Measurements from ENCODE around the gene PCYT1A.
"Not testable (repeated sequence)": the region's sequence is repeated elsewhere in the genome, so short reads cannot be mapped to it uniquely, and the experiment has no call there.

Gene PCYT1A

DNA sequence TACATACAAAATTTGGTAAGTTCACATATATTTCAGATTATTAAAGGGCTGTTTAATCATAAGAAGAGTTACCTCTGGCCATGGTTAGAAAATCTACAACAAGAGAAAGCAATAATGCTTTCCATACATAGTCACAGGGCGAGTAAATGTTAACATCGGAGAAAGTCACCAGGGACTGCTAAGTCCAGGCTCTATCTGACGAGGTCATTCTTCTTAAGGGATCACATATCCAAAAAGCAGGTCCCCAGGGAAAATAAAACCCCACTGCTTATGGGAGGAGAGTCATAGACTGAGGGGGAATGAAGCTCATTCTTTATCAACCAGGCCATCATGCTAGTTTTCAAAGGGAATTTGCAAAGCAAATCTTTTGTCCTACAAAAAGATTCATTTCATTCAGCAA is 3.1 kb downstream of the PCYT1A start:
- no peak for DNase-seq

DNA sequence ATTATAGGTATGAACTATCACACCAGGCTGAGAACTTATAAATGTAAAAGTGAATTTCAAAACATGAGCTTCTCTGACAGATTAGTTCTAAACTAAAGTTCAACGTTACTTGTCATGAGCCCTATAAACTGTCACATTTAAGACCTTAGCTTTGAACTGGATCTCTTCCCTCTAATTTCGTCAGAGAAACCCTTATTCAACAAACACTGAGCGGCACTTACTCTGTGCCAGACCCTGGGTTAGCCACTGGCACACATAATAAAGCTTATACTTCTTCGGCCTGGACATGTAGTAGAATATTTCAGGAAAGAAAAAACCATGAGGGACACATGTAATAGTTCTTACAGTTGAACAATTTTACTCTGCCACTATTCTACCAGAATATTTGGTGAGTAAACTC is 5.6 kb downstream of the PCYT1A start:
- DNase-seq: no peak

DNA sequence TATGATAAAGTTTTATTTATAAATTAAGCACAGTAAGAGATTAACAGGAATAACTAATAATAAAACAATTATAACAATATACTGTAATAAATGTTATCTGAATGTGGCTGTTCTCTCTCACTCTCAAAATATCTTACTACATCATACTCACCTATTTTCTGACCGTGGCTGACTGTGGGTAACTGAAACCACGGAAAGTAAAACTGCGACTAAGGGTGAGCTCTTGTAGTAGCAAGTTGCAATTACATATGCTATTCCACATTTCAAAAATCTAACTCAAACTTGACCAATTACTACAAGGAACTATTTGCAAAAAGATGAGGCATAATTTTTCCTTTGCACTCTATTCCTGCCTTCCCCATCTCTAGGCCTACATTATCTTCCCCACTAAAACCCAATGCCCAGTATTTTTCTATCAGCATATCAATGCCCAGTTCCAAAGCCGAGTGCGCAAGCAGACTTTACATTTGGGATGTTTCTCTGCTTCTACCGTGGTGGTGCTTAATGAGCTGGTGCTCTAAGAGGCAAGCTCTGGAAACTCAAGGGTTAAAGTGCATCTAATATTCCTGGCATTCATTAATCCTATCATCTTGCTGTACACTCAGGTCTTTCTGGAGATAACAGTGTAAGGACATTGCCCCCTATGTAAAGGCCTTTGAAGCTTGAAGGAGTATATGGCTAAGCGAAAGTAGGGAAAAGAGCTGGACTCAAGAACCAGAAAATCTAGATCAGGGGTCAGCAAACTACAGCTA is 6.7 kb downstream of the PCYT1A start:
- no peak for DNase-seq

DNA sequence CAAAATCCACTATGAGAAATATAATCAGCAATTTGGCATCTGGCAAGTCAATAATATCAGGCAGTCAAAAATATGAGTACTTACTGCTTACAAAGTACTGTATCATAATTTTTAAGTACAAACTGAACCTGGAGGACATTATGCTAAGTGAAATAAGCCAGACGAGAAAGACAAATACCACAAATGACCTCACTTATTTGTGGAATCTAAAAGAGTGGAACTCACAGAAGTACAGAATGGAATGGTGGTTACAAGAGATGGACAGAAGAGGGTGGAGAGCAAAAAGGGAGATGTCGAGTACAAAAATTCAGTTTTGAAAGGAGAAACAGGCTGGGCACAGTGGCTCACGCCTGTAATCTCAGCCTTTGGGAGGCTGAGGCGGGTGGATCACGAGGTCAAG is 12.4 kb downstream of the PCYT1A start:
- DNase-seq: no peak

DNA sequence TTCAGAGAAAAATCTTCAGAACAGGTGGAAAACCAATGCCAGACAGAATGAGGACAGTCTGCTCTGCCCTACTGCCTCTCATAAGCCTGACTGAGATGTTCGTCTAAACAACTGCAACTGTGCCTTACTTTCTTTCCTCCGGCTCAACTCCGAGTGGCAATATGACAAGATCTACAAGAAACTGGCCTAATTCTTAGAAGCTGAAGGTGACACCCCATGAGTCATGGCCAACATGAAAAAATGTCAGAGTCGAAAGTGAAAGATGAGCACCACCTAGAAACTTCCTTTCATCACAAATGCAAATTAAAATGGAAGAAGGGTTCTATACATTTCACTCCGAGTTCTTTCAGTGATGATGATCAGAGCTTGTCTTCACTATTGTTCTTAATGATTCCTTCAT is 12.9 kb downstream of the PCYT1A start:
- DNase-seq: peak; percentile 51 to 80

- peak in 1 of 2 donors; percentile 11 for DNase-seq
Observed at GRCh38 chr3:196273655-196274054, 13.9 kb downstream of the PCYT1A start.

- no peak for DNase-seq
Observed at GRCh38 chr3:196272826-196273225, 14.7 kb downstream of the PCYT1A start.

GRCh38 chr3:196270499-196270898 is 17.0 kb downstream of the PCYT1A start:
- DNase-seq: no peak

DNA sequence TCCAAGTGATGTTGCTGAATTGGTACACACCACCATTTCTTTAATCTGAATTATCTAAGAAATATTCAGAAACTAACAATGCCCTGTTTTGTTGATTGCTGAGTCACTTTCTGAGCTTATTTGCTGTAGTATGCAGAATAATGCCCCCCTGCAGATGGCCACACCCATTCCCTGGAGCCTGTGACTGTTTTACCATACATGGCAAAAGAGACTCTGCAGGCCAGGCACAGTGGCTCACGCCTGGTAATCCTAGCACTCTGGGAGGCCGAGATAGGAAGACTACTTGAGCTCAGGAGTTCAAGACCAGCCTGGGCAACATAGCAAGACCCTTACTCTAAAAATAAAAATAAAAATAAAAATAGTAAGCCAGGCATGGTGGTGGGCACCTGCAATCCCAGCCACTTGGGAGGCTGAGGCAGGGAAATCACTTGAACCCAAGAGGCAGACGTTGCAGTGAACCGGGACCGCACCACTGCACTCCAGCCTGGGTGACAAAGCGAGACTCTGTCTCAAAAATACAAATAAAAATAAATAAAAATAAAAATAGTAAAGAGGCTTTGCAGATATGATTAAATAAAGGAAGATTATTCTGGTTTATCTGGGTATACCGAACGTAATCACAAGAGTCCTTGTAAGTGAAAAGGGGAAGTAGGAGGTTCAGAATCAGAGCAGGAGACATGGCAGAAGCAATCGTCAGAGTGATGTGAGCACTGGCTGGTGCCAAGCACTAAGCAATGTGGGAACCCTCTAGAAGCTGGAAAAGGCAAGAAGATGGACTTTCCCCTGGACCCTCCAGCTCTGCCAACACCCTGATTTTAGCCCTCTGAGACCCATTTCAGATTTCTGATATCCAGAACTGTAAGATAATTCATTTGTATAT is 19.0 kb downstream of the PCYT1A start:
- DNase-seq: no peak

DNA sequence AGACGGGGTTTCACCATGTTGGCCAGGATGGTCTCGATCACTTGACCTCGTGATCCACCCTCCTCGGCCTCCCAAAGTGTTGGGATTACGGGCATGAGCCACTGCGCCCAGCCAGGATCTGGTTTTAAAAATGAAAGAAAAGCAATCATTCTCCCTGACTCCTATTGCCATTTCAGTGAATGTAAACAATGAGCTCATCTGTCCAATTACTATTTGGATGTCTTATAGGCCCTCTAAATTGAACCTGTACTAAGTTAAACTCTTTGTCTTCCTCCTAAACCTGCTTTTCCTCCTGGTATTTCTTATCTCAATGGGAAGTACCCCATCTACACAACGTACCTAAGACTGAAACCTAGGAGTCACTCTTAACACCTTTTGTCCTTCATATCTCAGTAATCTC is 23.7 kb downstream of the PCYT1A start:
- DNase-seq: no peak

- DNase-seq: no peak
Observed at GRCh38 chr3:196260784-196261183, 26.7 kb downstream of the PCYT1A start.

- DNase-seq: no peak
Observed at GRCh38 chr3:196255776-196256175, 31.8 kb downstream of the PCYT1A start.

DNA sequence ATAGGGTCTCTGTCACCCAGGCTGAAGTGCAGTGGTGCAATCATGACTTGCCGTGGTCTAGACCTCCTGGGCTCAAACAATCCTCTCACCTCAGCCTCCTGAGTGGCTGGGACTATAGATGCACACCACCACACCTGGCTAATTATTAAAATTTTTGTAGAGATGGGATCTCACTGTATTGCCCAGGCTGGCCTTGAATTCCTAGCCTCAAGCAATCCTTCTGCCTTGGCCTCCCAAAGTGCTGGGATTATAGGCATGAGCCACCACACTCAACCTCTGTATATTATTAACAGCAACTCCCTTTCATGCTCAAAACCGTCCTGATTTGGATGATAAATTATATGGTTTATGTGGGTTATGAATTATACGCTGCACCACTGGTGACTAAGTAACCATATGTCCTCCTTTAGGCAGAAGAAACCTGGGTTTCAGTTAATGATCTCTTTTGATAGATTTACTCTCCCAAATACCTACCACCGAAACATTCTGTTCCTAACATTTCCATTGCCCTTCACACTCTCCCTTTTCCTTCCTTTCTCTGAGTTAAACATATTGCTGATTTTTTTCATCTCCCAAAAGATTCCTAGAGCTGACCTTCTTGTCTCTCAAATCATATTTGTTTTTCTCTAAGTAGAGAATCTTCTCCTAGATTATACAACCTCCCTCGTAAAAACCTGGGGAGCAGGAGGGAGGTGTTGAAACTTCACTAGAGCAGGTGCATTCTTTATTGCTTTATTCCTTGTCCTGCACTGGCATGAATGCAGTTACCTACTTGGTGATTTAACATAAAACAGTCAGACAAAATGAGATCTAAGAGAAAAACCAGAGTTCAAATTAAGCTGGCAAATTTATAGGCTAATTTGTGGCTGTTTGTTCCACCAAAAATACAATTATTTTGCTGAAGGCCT is 32.9 kb downstream of the PCYT1A start:
- DNase-seq: no peak

DNA sequence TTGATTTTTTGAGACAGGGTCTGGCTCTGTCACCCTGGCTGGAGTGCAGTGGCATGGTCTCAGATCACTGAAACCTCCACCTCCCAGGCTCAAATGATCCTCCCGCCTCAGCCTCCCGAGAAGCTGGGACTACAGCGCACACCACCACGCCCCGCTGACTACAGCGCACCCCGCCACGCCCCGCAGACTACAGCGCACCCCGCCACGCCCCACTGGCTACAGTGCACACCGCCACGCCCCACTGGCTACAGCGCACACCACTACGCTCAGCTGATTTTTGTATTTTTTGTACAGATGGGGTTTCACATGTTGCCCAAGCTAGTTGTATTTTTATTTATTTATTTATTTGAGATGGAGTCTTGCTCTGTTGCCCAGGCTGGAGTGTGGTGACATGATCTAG is 35.6 kb downstream of the PCYT1A start:
- DNase-seq: no peak

DNA sequence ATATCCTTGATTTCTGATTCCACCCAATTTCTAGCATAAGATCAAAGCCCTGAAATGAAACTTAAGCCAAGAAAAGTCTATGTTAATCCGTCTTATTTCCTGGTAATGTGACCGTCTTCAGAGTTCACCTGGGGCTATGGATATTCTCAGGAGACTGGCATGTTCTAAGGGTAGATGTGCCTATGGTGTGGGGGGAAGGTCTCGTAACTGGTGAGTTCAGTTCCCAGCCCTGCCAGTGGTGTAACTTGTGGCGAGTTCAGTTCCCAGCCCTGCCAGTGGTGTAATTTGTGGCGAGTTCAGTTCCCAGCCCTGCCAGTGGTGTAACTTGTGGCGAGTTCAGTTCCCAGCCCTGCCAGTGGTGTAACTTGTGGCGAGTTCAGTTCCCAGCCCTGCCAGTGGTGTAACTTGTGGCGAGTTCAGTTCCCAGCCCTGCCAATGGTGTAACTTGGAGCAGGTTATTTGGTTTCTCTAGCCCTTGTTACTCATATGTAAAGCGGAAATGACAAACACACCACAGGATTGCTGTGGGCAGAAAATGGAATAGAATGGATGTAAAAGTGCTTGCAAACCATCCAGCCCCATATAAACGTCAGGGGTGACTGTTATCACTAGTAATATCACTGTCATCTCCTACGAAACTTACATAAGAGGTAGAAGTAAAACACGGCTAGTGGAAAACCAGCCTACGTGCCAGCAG is 40.8 kb downstream of the PCYT1A start:
- peak in 1 of 2 donors; percentile 7 for DNase-seq

DNA sequence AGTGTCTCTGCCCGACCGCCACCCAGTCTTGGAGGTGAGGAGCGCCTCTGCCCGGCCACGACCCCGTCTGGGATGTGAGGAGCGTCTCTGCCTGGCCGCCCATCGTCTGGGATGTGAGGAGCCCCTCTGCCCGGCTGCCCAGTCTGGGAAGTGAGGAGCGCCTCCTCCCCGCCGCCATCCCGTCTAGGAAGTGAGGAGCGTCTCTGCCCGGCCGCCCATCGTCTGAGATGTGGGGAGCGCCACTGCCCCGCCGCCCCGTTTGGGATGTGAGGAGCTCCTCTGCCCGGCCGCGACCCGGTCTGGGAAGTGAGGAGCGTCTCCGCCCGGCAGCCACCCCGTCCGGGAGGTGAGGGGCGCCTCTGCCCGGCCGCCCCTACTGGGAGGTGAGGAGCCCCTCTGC is 43.4 kb downstream of the PCYT1A start:
- not testable (repeated sequence) for DNase-seq

- no peak for DNase-seq
Observed at GRCh38 chr3:196241704-196242103, 45.8 kb downstream of the PCYT1A start.

- DNase-seq: no peak
Observed at GRCh38 chr3:196240424-196240823, 47.1 kb downstream of the PCYT1A start.

GRCh38 chr3:196238612-196239560 is 48.6 kb downstream of the PCYT1A start:
- DNase-seq: no peak

GRCh38 chr3:196237203-196237602 is 50.3 kb downstream of the PCYT1A start:
- DNase-seq: no peak

GRCh38 chr3:196236223-196236622 is 51.3 kb downstream of the PCYT1A start:
- no peak for DNase-seq

All from CD4-positive, alpha-beta T cell treated with Interleukin-1 beta for 1 hour (primary cell).